ENCODE data around the gene AFF3.

AFF3 gene

DNA sequence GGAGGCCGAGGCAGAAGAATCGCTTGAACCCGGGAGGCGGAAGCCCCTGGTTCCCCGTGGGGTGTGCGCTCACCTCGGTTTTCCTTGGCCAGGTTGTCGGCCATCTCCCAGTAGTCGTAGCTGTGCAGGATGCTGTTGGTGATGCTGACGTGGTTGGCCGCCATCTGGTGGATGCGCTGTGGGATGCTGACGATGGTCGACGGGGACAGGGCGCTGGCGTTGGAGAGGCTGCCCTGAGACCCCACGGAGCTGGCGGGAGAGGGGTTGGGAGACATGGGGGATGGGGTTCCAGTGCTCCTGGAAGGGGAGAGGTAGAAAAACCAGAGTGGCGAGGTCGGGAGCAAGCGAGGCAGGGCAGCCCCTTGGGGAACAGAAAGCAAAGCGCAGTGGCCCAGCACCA, 588.2 kb downstream of the AFF3 start:
- Histone ChIP-seq H3K9me3 (no peaks in the 10 kb centered on the region), H3K4me1 (no peaks in the 10 kb centered on the region), H3K27me3 (no peaks in the 10 kb centered on the region), H3K4me3 (ENCODE audit: low read depth, low read length) (no peak overlapping the region), H3K36me3 (no peaks in the 10 kb centered on the region)
- peak; percentile 11 for DNase-seq
- TF ChIP-seq, protein P1, sequence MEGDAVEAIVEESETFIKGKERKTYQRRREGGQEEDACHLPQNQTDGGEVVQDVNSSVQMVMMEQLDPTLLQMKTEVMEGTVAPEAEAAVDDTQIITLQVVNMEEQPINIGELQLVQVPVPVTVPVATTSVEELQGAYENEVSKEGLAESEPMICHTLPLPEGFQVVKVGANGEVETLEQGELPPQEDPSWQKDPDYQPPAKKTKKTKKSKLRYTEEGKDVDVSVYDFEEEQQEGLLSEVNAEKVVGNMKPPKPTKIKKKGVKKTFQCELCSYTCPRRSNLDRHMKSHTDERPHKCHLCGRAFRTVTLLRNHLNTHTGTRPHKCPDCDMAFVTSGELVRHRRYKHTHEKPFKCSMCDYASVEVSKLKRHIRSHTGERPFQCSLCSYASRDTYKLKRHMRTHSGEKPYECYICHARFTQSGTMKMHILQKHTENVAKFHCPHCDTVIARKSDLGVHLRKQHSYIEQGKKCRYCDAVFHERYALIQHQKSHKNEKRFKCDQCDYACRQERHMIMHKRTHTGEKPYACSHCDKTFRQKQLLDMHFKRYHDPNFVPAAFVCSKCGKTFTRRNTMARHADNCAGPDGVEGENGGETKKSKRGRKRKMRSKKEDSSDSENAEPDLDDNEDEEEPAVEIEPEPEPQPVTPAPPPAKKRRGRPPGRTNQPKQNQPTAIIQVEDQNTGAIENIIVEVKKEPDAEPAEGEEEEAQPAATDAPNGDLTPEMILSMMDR (IDR thresholded peaks at IDR 0.05; ENCODE audit: low read depth, low read length): no peak

DNA sequence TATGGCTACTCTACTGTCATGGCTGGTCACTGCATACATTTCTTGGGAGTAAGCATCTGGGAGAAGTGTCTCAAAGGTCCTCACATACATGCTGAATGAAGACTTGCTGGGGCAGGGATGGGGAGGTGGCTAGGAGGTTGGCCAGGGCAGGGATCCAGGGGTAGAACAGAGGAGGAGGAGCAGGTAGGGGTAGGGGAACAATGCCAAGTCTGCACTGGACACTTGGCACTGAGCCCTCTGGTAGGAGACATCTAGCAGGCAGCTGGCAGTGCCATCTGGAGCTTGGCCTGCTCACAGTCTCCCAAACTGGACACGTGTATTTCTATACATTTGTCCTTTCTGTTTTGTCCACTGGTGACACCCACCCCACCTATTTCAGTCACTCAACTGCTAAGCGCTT, 589.9 kb downstream of the AFF3 start:
- DNase-seq: no peak
- no peaks in the 10 kb centered on the region for H3K9me3 ChIP-seq
- no peaks in the 10 kb centered on the region for H3K4me1 ChIP-seq
- TF ChIP-seq, protein P1 (IDR thresholded peaks at IDR 0.05; ENCODE audit: low read depth, low read length): no peak
- H3K27me3 ChIP-seq: no peaks in the 10 kb centered on the region
- H3K4me3 ChIP-seq (ENCODE audit: low read depth, low read length): no peak overlapping the region
- no peaks in the 10 kb centered on the region for H3K36me3 ChIP-seq

DNA sequence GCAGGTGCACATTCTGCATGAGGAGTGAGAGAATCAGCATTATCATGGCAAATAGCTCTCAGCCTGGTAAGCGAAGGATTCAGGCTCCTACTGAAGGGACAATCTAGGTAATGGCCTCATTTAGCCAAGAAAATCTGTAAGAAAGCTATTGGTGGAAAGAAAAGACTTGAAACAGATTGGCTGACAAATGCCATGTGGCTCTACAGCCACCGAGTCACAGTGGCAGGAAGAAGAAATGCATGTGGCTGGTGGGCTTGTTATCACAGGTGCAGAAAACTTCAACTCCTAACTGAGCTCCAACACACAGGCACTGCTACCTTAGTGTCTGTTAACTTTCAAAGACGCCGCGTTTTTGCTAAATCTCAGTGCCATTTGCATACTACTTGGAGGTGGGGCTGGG, 592.0 kb downstream of the AFF3 start:
- Histone ChIP-seq H3K36me3 (no peaks in the 10 kb centered on the region), H3K4me3 (ENCODE audit: low read depth, low read length) (no peak overlapping the region), H3K9me3 (no peaks in the 10 kb centered on the region), H3K27me3 (no peaks in the 10 kb centered on the region), H3K4me1 (no peaks in the 10 kb centered on the region)
- no peak for DNase-seq
- TF ChIP-seq, protein P1 (IDR thresholded peaks at IDR 0.05; ENCODE audit: low read depth, low read length): no peak

DNA sequence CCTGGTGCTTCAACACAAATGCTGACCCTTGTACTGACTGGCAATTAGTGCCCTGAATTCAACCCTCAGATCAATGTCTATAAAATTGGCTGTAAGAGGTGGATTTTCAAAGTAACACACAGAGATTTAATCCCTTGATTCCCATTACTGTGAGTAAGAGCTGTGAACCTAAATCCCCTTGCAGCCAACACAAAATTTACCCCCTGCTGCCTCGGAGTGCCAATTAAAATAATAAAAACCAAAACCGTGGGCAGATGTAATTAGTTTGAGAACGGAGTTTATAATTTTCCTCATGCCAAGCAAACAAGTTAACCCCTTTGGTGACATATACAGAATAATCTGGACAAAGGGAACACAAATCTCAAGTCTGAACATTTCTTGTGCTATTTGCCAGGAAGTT, 596.8 kb downstream of the AFF3 start:
- Histone ChIP-seq H3K4me3 (ENCODE audit: low read depth, low read length) (no peak overlapping the region), H3K27me3 (no peaks in the 10 kb centered on the region), H3K4me1 (no peaks in the 10 kb centered on the region), H3K36me3 (no peaks in the 10 kb centered on the region), H3K9me3 (no peaks in the 10 kb centered on the region)
- TF ChIP-seq, protein P1 (IDR thresholded peaks at IDR 0.05; ENCODE audit: low read depth, low read length): no peak
- no peak for DNase-seq

DNA sequence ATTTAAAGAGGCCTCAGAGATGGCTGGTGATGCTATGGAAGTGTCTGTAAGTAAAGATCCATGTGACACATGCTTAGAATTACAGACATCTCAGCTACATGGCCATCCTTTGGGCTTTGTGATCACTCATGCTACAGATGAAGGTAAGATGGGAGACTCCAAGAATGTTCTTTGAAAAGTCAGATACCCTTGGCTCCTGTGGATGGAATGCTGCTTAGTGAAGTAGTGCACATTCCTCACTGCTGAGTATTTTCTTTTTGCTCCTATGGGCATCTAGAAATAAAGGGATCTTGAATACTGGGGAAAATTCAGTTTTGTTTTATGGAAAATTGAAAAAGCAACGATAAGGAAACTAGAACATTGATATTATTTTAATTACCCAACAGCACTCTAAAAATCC, 597.3 kb downstream of the AFF3 start:
- Histone ChIP-seq H3K36me3 (no peaks in the 10 kb centered on the region), H3K9me3 (no peaks in the 10 kb centered on the region), H3K27me3 (no peaks in the 10 kb centered on the region), H3K4me1 (no peaks in the 10 kb centered on the region), H3K4me3 (ENCODE audit: low read depth, low read length) (no peak overlapping the region)
- DNase-seq: no peak
- TF ChIP-seq, protein P1 (IDR thresholded peaks at IDR 0.05; ENCODE audit: low read depth, low read length): no peak

DNA sequence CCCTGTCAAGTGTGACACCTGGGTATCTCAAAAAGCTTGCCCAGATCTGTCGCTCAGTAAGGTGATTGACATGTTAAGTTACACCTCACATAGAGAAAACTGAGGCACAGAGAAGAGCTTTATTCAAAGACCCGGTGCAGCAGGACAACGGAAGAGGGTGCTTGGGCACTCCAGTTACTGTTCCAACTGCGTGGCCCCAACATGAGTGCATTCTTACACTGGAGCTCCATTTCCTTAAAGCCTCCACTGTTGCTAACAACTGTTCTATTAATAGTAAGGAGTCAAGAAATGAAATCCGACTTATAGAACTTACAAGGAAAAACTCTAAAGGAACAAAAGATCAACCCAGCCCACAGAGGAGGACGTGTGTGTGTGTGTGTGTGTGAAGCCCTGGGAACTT, 597.8 kb downstream of the AFF3 start:
- DNase-seq: no peak
- Histone ChIP-seq H3K36me3 (no peaks in the 10 kb centered on the region), H3K27me3 (no peaks in the 10 kb centered on the region), H3K9me3 (no peaks in the 10 kb centered on the region), H3K4me3 (ENCODE audit: low read depth, low read length) (no peak overlapping the region), H3K4me1 (no peaks in the 10 kb centered on the region)
- TF ChIP-seq, protein P1 (IDR thresholded peaks at IDR 0.05; ENCODE audit: low read depth, low read length): no peak
